SK-N-SH treated with all-trans-retinoic acid at 6 μM for 48 hours (cell line): ENCODE results near the gene GATAD1.

Source experiments
- ATAC-seq: fragments of 200-7000 bp; cut with Tn5 transposase; 3 replicates; pipeline ENCODE4 v1.9.1; 2020; ENCODE audit warnings: mild to moderate bottlenecking, moderate library complexity
- ARNTL ChIP-seq: fragments of 450-650 bp; formaldehyde crosslinking; IDR thresholded peaks from 2 replicates; pipeline ENCODE4 v1.5.0; 2020; ENCODE audit warnings: low read depth, mild to moderate bottlenecking, moderate library complexity, borderline replicate concordance
- BACH2 ChIP-seq: fragments of 250-450 bp; sonication (Bioruptor Pico); IDR thresholded peaks from 2 replicates; pipeline ENCODE4 v1.9.0; 2021; ENCODE audit warnings: mild to moderate bottlenecking, borderline replicate concordance
- CREB5 ChIP-seq: fragments of 250-450 bp; sonication (Bioruptor Pico); IDR thresholded peaks from 2 replicates; pipeline ENCODE4 v1.5.1; 2020; ENCODE audit warnings: low read depth, mild to moderate bottlenecking, moderate library complexity
- CSDC2 ChIP-seq: fragments of 250-450 bp; sonication (Bioruptor Pico); IDR thresholded peaks from 2 replicates; pipeline ENCODE4 v1.5.0; 2020; ENCODE audit warnings: mild to moderate bottlenecking, moderate library complexity
- CSRNP3 ChIP-seq: fragments of 250-450 bp; sonication (Bioruptor Pico); IDR thresholded peaks from 2 replicates; pipeline ENCODE4 v1.5.1; 2021; ENCODE audit warnings: mild to moderate bottlenecking, moderate library complexity
- ESRRG ChIP-seq: fragments of 250-450 bp; sonication (Bioruptor Pico); IDR thresholded peaks from 2 replicates; pipeline ENCODE4 v1.6.1; 2021; ENCODE audit warnings: mild to moderate bottlenecking
- GLIS3 ChIP-seq: fragments of 250-450 bp; sonication (Bioruptor Pico); IDR thresholded peaks from 2 replicates; pipeline ENCODE4 v1.5.0; 2020; ENCODE audit warnings: mild to moderate bottlenecking, moderate library complexity
- ISL1 ChIP-seq: fragments of 250-450 bp; sonication (Bioruptor Pico); IDR thresholded peaks from 2 replicates; pipeline ENCODE4 v2.1.2; 2022; ENCODE audit warnings: mild to moderate bottlenecking, moderate library complexity
- OSR1 ChIP-seq: fragments of 250-450 bp; sonication (Bioruptor Pico); IDR thresholded peaks from 2 replicates; pipeline ENCODE4 v1.8.0; 2022; ENCODE audit warnings: moderate library complexity, mild to moderate bottlenecking, inconsistent platforms
- PATZ1 ChIP-seq: fragments of 250-450 bp; sonication (Bioruptor Pico); IDR thresholded peaks from 2 replicates; pipeline ENCODE4 v1.8.0; 2020; ENCODE audit warnings: mild to moderate bottlenecking, moderate library complexity, borderline replicate concordance
- POU6F1 ChIP-seq: fragments of 250-450 bp; sonication (Bioruptor Pico); IDR thresholded peaks from 2 replicates; pipeline ENCODE4 v1.8.0; 2021; ENCODE audit warnings: low read depth, mild to moderate bottlenecking, moderate library complexity, borderline replicate concordance
- PPARA ChIP-seq: fragments of 250-450 bp; sonication (Bioruptor Pico); IDR thresholded peaks from 2 replicates; pipeline ENCODE4 v1.5.0; 2020; ENCODE audit warnings: mild to moderate bottlenecking, borderline replicate concordance
- RARB ChIP-seq: fragments of 250-450 bp; sonication (Bioruptor Pico); IDR thresholded peaks from 2 replicates; pipeline ENCODE4 v1.8.0; 2021; ENCODE audit warnings: mild to moderate bottlenecking, moderate library complexity
- SNAI2 ChIP-seq: fragments of 250-450 bp; sonication (Bioruptor Pico); IDR thresholded peaks from 2 replicates; pipeline ENCODE4 v1.5.0; 2020; ENCODE audit warnings: mild to moderate bottlenecking, moderate library complexity
- TOX ChIP-seq: fragments of 250-450 bp; sonication (Bioruptor Pico); IDR thresholded peaks from 2 replicates; pipeline ENCODE4 v1.8.0; 2021; ENCODE audit warnings: mild to moderate bottlenecking, moderate library complexity, borderline replicate concordance
- TSHZ2 ChIP-seq: fragments of 250-450 bp; sonication (Bioruptor Pico); IDR thresholded peaks from 2 replicates; pipeline ENCODE4 v1.5.0; 2020; ENCODE audit warnings: mild to moderate bottlenecking, moderate library complexity
- ZFP3 ChIP-seq: fragments of 250-450 bp; sonication (Bioruptor Pico); IDR thresholded peaks from 2 replicates; pipeline ENCODE4 v1.5.0; 2020; ENCODE audit warnings: mild to moderate bottlenecking, moderate library complexity
- ZFP30 ChIP-seq: fragments of 450-650 bp; formaldehyde crosslinking; IDR thresholded peaks from 2 replicates; pipeline ENCODE4 v1.5.0; 2022; ENCODE audit warnings: mild to moderate bottlenecking, moderate library complexity
- ZNF565 ChIP-seq: fragments of 450-650 bp; formaldehyde crosslinking; conservative IDR thresholded peaks from 2 replicates; pipeline ENCODE4 v1.5.0; 2020; ENCODE audit warnings: low read depth, mild to moderate bottlenecking, moderate library complexity
- ZNF70 ChIP-seq: fragments of 450-650 bp; formaldehyde crosslinking; IDR thresholded peaks from 2 replicates; pipeline ENCODE4 v1.5.0; 2020; ENCODE audit warnings: mild to moderate bottlenecking, moderate library complexity
- ZNF8 ChIP-seq: fragments of 450-650 bp; formaldehyde crosslinking; IDR thresholded peaks from 2 replicates; pipeline ENCODE4 v1.5.0; 2020; ENCODE audit warnings: mild to moderate bottlenecking, moderate library complexity

GATAD1 gene

GRCh38 chr7:92489634-92490033 is 42.4 kb downstream of the GATAD1 start (continued):
- TF ChIP-seq ZNF70 (CRISPR knock-in tag): no peak
- no peak for TF ChIP-seq CREB5 (CRISPR knock-in tag)
- no peak for TF ChIP-seq SNAI2 (CRISPR knock-in tag)
- TF ChIP-seq POU6F1: no peak
- TF ChIP-seq ISL1: no peak

- TF ChIP-seq ISL1: no peak
- no peak for TF ChIP-seq SNAI2 (CRISPR knock-in tag)
- TF ChIP-seq OSR1 (CRISPR knock-in tag): no peak
- TF ChIP-seq ZNF565 (CRISPR knock-in tag): no peak
- no peak for TF ChIP-seq ARNTL (CRISPR knock-in tag)
- TF ChIP-seq ZNF8 (CRISPR knock-in tag): no peak
- TF ChIP-seq CSDC2 (CRISPR knock-in tag): no peak
- TF ChIP-seq ESRRG (CRISPR knock-in tag): no peak
- TF ChIP-seq BACH2 (CRISPR knock-in tag): no peak
- no peak for TF ChIP-seq RARB
- no peak for TF ChIP-seq TOX
- no peak for TF ChIP-seq CREB5 (CRISPR knock-in tag)
- TF ChIP-seq GLIS3 (CRISPR knock-in tag): no peak
- no peak for TF ChIP-seq CSRNP3 (CRISPR knock-in tag)
- peak; percentile 44; the same call in 1 of the 3 replicates for ATAC-seq
Measured at GRCh38 chr7:92496876-92497275, 49.6 kb downstream of the GATAD1 start.

- no peak for ATAC-seq
Measured at GRCh38 chr7:92498557-92498956, 51.3 kb downstream of the GATAD1 start.

More at GRCh38 chr7:92498557-92498956, 51.3 kb downstream of the GATAD1 start:
- TF ChIP-seq SNAI2 (CRISPR knock-in tag) (no peak), POU6F1 (no peak), ZNF70 (CRISPR knock-in tag) (no peak), CSDC2 (CRISPR knock-in tag) (no peak), ISL1 (no peak), CSRNP3 (CRISPR knock-in tag) (no peak), PATZ1 (CRISPR knock-in tag) (no peak), ZNF8 (CRISPR knock-in tag) (no peak), ZFP3 (CRISPR knock-in tag) (no peak), ZNF565 (CRISPR knock-in tag) (no peak), GLIS3 (CRISPR knock-in tag) (no peak), TSHZ2 (CRISPR knock-in tag) (no peak), PPARA (no peak), ZFP30 (CRISPR knock-in tag) (no peak)
